GM18861 (cell line): ENCODE results near the gene CCDC167.

Source experiments
- ATAC-seq: cut with Tn5 transposase; IDR thresholded peaks from one replicate; pipeline ENCODE4 v1.9.1; 2021; ENCODE audit not compliant: unreplicated experiment

The CCDC167 gene

DNA sequence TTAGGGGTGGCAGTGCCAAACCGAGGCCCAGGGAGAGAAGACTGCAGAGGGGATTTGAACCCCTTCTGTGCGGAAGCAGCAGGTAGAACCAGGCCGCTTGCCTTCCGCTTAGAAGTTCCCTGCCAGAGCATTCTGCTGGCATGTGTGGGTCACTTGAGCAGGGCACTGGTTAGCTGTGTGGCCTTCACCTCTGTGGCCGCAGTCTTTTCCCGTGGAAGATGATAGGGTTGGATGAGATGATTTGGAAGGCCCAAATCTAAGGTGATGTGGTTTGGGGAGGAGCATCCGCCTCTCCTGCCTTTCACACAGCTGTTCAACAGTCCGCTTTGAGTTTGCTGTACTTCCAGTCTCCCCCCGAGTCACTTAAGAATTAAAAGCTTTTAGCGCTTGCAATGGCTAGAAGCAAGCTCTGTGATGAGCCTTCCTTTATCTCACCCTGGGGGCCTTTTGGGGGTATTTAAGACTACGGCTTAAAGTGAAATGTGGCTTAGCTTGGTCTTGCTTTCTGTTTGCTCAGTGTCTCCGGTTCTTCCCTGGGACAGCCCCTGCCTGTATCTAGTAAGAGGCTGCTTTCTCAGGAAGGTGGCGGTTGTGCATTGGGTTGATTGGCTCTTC lies 65.9 kb downstream of the CCDC167 start:
- peak; percentile 31 for ATAC-seq
